Activated CD8-positive, alpha-beta memory T cell treated with anti-CD3 and anti-CD28 coated beads, Interleukin-2, amount 50 U/mL, for 48 hours (primary cell): Measurements from ENCODE around the gene LINC00237.

Experiments
- DNase-seq: peaks from one replicate; pipeline ENCODE4 v3.0.0-alpha.2; 2020

Gene LINC00237

GRCh38 chr20:21046413-21047070 lies 59.6 kb downstream of the LINC00237 start:
- no peak for DNase-seq
